ENCODE results near the gene GATAD2B.

DNA sequence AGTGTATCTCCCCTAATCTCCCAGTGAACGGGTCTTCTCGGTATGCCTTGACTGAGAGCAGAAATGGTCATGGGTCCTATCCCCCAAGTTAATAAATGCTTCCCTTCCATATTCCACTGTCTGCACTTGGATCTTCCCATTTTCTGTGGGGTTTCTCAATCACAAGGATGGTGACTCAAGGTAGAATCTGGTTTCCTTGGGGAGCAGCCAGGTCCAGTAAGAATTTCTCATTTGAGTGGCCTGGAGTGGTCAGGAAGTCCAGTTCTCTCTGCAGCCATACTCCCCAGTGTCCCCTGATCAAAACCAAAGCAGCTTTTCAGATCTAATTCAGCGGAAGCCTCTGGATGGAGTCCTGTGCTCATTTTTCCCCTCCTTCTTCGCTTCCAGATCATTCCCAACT, 162.3 kb downstream of the GATAD2B start:
- TF ChIP-seq, protein P1, sequence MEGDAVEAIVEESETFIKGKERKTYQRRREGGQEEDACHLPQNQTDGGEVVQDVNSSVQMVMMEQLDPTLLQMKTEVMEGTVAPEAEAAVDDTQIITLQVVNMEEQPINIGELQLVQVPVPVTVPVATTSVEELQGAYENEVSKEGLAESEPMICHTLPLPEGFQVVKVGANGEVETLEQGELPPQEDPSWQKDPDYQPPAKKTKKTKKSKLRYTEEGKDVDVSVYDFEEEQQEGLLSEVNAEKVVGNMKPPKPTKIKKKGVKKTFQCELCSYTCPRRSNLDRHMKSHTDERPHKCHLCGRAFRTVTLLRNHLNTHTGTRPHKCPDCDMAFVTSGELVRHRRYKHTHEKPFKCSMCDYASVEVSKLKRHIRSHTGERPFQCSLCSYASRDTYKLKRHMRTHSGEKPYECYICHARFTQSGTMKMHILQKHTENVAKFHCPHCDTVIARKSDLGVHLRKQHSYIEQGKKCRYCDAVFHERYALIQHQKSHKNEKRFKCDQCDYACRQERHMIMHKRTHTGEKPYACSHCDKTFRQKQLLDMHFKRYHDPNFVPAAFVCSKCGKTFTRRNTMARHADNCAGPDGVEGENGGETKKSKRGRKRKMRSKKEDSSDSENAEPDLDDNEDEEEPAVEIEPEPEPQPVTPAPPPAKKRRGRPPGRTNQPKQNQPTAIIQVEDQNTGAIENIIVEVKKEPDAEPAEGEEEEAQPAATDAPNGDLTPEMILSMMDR (IDR thresholded peaks at IDR 0.05 in 4 of 5, conservative IDR thresholded peaks at IDR 0.05 in 1 of 5): no peak
- no peak for TF ChIP-seq POLR2A (IDR thresholded peaks at IDR 0.05)
